Endothelial cell of hepatic sinusoid (primary cell): ENCODE measurements around the gene RASAL2.
"Not testable (repeated sequence)": the region's sequence is repeated elsewhere in the genome, so short reads cannot be mapped to it uniquely, and the experiment has no call there.

Experiments used
- in situ Hi-C: cut with HindIII; loops from 2 replicates; pipeline ENCODE4 v1.10.0; 2017; ENCODE audit warnings: low sequenced_read_pairs

RASAL2 gene

DNA sequence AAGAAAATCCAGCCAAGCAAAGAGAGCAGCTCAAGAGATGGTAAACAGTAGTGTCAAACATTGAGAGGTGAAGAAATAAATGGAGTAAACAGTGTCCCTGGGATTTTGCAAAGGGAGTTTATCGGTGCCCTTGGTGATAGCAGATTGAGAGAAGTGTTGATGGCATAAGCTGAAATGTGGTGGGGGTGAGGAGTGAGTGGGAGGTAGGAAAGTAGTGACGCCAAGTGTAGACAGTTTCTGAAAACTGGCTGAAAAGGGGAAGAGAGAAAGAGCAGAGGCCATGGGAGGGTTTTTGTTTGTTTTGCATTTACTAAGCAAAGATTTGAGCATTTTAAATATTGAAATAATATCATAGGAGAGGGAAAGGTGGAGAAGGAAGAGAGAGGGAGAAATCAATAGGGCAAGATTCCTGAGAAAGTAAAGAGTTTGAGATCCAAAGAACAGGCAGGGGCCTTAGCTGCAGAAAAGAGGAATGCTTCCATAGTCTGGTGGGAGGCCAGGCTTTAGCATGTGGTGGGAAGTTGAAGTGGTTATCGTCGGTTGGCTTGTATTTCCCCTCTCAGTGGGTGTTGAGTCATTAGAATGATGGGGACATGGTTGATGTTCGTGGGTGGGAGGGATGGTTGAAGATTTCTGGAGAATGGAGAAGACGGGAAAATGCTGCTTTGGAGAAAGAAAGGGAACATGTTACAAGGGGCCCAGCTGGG is 26.8 kb upstream of the RASAL2 start:
- in situ Hi-C loops = no loop called here

DNA sequence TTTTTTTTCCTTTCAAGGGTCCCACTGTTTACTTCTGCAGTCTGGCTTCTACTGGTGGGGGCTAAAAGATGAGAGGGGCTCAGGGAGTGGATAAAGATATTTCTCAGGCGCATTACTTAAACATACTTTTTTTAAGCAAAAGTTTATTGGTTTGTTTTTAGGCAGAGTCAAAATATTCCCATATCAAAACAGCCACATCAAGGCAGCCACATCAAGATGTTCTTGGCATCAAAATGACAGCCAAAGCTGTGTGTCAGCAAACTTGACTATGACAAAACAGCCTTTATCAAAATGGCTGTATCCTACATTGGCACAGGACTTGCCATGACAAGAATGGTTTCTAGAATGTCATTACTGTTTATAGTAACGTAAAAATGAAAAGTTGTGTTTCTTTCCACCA is 22.1 kb upstream of the RASAL2 start:
- in situ Hi-C loops = no loop called here

DNA sequence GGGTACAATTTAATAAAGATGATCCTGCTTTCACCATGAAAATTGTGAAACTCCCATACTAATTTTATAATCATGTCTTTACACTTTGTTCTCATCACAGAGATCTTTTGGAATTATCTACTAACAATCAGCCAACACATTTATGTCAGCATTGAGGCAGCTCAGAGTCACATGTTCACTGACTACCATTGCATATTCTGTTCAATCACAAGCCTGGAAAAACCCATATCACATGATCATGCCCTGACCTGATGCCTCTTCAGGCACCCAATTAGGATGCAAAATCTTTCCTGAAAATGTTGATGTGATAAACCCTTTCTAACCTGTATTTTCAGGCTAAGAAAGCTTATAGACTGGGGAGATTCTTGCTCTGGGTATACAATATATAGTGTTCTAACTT is 21.6 kb upstream of the RASAL2 start:
- in situ Hi-C loops = no loop called here

DNA sequence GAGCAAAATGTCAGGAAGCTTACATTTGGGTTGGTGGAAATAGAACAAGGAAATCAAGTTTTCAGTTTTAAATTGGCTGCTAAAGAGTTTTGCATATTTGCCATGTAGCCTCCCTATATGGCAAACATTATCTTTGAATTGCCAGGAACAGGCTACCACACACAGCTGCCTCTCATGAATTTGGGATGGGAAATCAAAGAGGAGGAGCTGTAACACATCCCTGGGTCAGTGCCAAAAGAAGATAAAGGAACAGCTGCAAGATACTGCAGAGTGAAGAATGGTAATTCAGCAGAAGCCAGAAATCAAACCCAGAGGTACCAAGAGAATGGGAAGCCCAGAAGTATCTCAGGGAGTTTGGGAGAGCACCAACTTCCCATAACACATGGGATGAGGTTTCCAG is 18.6 kb upstream of the RASAL2 start:
- in situ Hi-C loops = no loop called here

DNA sequence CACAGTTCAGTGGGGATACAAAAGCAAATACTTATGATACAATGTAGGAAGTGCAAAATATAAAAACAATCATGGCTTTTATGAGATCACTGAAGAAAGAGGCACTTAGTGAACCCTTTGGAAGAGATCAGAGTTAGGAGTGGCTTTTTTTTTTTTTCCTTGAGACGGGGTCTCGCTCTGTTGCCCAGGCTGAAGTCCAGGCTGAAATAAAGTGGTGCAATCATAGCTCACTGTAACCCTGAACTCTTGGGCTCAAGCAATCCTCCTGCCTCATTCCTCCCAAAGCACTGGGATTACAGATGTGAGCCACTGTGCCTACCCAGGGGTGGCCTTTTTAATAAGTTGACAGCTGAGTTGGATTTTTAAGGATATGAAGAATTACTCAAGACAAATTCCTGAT is 17.3 kb upstream of the RASAL2 start:
- in situ Hi-C loops = no loop called here

DNA sequence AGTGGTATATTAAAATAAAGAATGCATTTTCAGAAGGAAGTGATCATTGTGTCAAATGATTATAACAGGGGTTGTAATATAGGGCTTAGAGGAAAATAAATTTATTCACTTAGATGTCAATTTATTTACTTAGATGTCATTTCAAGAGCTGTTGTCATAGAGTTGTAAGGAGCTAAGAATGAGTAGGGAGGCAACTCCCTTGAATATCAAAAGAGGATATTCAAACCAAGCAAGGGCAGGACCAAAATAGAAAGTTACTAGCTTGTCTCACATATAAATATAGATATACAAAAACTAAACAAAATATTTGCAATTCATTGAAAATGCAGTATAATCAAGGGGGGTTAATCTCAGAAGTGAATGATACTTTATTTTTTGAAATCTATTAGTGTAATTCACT is 16.0 kb upstream of the RASAL2 start:
- in situ Hi-C loops = no loop called here

DNA sequence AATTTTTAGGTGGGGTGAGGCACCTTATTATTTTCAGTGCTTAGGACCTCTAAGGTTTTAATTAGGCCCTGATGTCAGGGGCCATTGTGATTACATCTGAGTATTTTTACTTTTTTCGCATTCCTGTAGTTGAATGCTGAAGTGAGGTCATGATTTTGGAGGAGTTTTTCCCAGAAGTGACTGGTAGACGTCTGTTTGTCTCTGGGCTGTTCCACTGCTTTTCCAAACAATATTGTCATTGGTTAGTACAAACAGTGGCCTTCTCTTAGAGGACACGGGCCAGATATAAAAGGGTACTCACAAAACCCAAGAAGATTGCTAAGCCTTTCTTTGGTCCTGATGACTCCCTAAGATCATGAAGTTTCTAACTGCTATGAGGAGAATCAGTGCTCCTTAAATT is 7.6 kb upstream of the RASAL2 start:
- in situ Hi-C loops = no loop called here

DNA sequence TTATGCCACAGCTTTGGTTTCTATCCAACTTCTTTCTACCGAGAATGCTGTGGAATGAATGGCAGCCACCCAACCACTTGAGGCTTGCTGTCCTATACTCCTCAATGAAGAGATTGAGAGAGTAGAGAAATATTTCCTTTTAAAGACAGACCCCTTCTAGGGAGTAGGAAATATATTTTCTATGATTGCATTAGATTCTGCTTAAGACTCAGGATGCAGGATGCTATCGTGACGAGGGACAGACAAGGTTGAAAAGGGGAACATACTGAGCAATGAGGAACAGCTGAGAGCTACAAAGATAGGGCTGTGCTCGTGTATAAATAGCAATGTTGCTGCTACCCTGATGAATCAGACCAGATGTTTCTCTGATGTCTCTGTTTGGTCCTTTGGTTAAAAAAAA is 7.1 kb upstream of the RASAL2 start:
- in situ Hi-C loops = no loop called here

DNA sequence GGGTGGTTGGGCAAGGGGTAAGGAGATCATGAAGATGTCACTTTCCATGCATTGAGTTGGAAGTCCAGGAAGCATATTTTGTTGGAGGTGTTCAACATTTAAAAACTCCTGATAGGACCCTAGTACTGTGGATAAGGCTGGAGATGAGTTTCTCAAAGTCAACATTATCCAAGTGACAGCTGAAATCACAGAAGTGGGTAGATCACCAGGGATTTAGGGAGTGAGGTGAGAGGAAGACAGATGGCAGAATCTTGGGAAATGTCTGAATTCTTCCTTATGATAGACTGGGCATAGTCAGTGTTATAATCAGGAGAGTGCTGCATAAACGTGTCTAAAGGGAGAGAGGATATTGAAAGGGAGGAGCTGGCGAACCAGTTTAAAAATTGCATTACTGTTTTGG is 5.3 kb upstream of the RASAL2 start:
- in situ Hi-C loops = no loop called here

DNA sequence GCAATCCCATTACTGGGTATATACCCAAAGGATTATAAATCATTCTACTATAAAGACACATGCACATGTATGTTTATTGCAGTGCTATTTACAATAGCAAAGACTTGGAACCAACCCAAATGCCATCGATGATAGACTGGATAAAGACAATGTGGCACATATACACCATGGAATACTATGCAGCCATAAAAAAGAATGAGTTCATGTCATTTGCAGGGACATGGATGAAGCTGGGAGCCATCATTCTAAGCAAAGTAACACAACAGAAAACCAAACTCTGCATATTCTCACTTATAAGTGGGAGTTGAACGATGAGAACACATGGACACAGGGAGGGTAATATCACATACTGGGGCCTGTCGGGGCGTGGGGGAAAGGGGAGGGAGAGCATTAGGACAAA is 2.5 kb upstream of the RASAL2 start:
- in situ Hi-C loops = not testable (repeated sequence)

DNA sequence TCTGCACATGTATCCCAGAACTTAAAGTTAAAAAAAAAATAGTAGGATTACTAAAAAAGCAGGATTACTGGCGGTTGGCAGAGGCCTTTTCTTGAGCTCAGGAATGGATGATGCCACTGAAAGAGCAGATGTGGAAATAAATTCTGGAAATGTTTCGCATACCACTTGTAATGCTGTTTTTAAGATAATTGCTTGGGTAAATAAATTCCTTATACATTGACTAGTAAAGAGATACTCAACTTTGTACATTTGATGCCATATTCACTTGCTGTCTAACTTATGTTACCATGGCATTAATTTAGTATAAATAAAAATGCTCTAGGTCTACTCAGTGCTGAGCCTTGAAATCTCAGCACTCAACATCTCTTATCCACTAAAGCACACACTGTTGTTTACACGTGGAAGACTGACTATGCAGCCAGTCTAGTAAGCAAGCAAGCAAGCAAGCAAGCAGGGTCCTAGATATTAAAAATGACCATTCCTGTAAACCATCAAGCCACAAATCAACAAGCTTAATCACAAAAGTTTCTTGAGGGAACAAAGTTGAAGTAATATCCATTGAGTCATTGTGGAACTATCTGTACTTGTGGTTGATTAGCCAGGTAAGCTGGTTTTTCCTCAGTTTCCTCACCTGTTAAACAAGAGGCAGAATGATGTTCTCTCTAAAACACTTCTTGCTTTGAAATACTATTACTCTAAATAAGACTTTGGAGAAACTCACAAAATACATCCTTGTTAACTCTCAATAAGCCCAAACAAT is 1.7 kb upstream of the RASAL2 start:
- in situ Hi-C loops = no loop called here

DNA sequence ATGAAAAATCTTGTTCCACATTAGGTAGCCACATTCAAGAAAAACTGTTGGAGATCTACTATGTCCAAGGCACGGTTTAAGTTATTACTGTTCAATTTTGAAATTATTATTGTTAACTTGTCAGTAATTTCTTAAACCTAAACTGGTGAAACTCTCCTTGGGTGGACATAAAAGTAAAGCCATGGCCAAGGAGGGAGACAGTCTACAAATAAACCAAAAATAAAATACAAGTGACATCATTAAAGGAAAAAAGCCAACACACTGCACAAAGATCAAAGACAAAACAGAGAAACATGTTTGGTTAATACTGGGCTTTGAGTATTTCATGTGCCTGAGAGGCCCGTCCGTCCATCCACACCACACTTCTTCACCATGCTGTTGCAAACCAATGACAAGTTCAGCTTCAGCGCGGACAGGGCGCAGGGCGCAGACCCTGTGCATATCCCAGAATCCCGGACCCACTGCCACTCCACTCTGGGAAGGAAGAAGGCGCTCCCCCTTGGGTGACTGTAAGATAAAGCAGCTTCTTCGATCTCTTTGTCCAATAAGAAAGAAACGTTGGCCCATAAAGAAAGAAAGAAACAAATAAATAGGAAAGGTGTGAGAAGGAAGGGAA is 918 bp upstream of the RASAL2 start:
- in situ Hi-C loops = no loop called here

DNA sequence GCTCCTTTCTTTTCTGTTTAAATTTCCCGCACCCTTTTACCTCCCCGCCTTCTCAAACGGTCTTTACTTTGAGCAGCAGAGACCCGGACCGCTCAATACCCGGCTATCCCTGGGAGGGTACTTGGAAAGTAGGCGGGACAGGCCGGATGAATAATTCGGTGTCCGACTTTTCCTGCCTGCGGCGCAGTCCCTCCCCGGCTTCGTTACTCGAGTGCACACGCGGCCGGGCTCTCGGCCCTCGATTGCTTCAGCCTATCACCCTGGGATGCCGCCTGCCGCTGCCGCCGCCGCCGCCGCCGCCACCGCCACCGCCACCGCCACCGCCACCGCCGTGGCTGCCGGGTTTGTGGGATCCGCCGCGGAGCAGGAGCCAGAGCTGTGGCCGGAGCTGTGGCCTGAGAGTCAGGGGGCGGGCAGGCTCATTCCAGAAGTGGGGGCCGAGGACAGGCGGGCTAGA is 382 bp upstream of the RASAL2 start:
- in situ Hi-C loops = no loop called here

DNA sequence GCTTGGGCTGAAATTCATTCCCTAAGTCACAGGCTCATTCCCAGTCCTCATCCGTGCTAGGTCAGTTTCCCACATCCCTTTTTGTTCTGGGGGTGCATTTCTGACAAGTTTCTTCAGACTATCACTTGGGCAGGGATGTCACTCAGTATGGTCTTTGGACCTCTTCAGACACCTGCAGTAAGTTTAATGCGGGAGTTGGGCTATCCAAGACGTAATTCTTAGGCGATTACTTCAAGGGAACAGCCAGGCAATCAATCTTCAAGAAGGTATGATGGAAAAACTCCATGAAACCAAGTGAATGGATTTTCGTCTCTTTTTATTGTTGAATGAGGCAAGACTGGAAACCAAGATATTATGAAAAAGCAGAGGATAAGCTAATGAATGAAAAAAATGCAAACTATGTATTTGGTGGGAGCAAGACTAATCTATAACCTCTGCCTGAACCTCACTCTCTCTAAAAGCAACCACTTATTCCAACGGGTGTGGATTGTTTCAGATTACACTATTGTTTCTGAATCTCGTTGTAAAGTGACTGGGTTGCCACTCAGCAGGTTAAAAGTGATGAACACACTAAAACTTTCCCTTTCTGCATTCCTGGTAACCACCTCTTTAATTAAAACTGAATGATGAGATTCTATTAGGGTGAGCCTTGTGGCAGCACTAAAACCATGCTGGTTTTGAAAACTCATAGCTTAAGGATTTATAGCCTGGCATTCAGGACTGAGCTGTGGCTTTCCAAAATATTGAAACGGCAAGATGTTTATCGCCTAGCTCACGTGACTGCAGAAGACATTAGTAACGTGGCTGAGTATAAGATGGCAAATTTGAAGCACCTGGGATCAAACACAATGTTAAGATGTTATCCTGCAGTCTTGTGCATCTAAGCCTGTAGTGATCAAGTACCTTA is 1.1 kb downstream of the RASAL2 start:
- in situ Hi-C loops = loop anchor here (5.0 kb wide), 1 partner anchor 77 kb away; no protein-coding TSS in a partner anchor

DNA sequence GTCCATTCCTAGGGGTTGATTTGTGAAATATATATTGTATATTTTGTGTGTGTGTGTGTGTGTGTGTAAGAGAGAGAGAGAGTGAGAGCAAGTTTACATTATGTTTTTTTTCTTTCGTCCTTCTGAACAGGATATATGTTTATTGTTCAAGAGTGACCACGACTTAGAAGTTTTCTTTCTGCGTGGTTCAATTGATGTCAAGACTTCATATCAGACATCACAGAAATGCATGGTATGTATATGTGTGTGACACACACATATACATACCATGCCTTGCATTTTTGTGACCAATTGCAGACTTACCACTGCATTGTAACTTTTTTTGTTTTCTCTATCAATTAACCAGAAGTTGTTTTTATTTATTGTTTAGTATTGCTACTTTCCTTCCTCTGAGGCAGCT is 2.5 kb downstream of the RASAL2 start:
- in situ Hi-C loops = loop anchor here (5.0 kb wide), 1 partner anchor 76 kb away; no protein-coding TSS in a partner anchor

DNA sequence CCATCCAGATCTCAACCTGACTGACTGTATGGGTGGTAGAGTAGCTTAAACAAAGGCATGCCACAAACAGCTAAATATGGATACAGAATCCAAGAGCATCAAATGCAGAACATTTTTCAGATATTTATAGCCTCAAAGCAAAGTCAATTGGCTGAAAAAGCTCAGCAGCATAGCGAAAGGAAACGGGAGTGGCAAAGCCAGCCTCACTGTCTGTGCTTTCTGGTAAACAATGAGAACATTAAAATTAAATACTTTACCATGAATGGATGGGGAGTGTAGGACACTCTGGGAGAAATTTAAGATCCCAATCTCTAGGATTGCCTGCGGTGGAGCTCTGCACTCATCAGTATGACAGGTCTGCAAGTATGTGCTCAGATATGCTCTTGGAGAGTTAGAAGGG is 4.4 kb downstream of the RASAL2 start:
- in situ Hi-C loops = loop anchor here (5.0 kb wide), 1 partner anchor 74 kb away; no protein-coding TSS in a partner anchor

DNA sequence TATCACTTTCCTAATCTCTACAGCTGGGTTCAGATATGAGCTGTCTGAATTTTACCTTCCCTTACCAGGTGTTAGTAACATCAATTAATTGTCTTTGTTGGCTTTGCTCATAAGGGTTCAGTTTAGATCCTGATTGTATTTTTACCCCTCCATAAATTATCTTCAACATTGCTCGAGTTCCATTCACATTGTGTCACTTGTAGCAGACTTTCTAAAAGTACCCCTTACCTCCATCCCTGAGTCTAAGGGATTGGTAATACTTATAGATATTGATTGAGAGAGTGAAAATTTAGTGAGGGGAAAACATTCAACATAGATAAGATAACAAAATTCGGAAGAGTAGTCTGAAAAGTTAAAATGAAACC is 7.3 kb downstream of the RASAL2 start:
- in situ Hi-C loops = no loop called here

DNA sequence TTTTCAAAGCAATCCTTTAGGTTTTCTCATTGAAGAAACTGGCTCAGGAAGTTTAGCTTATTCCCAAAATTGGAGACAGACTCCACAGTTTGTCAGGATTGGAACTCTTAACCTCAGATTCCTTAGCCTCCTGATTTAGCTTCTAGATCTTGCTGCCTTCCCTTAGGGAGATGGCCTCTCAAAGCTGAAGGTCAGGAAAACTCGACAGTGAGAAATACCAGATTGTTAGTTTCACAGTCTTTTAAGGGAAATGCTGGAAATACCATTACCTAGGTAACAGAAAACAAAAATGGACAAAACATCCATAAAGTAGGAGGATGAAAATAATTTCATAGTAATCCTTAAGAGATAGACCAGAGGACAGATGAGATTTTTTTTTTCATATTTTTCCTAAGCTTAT is 7.8 kb downstream of the RASAL2 start:
- in situ Hi-C loops = no loop called here

DNA sequence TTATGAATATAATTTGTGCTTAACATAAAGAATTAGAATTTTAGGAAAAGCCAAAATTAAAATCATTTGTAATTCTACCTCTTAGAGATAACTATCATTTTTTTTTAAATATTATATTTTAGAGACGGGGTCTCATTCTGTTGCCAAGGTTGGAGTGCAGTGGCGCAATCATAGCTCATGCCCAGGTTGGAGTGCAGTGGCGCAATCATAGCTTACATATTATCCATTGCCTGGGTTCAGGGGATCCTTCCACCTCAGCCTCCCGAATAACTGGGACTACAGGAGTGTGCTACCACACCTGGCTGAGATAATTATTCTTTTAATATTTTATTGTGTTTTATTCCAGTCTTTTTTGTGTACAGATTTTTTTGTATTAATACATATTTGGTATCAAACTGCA is 8.3 kb downstream of the RASAL2 start:
- in situ Hi-C loops = no loop called here

DNA sequence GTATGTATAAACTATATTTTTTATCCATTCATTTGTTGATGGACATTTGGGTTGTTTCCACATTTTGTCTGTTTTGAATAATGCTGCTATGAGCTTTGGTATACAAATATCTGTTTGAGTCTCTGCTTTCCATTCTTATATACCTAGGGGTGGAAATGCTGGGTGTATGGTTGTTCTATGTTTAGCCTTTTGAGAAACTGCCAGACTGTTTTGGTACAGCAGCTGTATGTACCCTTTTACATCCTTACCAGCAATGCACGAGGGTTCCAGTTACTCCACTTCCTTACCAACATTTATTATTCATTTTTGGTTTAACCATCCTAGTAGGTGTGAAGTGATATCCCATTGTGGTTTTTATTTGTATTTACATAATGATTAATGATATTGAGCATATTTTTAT is 13.9 kb downstream of the RASAL2 start:
- in situ Hi-C loops = no loop called here
